Upper lobe of left lung (tissue), 4 donors: ENCODE data around the gene EXOC6B.

Experiments used
- POLR2A ChIP-seq, 4 donors: fragments of 450-650 bp; IDR thresholded peaks; one replicate each; pipeline ENCODE4 v1.5.1; 2016 to 2017; ENCODE audit warnings: antibody characterized with exemption in 4 of 4, mild to moderate bottlenecking in 2 of 4
- TF ChIP-seq, protein P1 (sequence below), 6 experiments: fragments of 450-650 bp in 4 of 6; fragments of 200-600 bp in 2 of 6; sonication (generic) in 2 of 6; IDR thresholded peaks; one replicate each; pipeline ENCODE4 v1.5.1; 2016 to 2019; ENCODE audit warnings: antibody characterized with exemption in 6 of 6

- TF ChIP-seq, protein P1, sequence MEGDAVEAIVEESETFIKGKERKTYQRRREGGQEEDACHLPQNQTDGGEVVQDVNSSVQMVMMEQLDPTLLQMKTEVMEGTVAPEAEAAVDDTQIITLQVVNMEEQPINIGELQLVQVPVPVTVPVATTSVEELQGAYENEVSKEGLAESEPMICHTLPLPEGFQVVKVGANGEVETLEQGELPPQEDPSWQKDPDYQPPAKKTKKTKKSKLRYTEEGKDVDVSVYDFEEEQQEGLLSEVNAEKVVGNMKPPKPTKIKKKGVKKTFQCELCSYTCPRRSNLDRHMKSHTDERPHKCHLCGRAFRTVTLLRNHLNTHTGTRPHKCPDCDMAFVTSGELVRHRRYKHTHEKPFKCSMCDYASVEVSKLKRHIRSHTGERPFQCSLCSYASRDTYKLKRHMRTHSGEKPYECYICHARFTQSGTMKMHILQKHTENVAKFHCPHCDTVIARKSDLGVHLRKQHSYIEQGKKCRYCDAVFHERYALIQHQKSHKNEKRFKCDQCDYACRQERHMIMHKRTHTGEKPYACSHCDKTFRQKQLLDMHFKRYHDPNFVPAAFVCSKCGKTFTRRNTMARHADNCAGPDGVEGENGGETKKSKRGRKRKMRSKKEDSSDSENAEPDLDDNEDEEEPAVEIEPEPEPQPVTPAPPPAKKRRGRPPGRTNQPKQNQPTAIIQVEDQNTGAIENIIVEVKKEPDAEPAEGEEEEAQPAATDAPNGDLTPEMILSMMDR (IDR thresholded peaks at IDR 0.05), result no peak
- no peak for TF ChIP-seq POLR2A (IDR thresholded peaks at IDR 0.05)
Measured at GRCh38 chr2:72828840-72829507, 3.1 kb upstream of the EXOC6B start.
